ENCODE data around the gene SLC2A6.

SLC2A6 gene

DNA sequence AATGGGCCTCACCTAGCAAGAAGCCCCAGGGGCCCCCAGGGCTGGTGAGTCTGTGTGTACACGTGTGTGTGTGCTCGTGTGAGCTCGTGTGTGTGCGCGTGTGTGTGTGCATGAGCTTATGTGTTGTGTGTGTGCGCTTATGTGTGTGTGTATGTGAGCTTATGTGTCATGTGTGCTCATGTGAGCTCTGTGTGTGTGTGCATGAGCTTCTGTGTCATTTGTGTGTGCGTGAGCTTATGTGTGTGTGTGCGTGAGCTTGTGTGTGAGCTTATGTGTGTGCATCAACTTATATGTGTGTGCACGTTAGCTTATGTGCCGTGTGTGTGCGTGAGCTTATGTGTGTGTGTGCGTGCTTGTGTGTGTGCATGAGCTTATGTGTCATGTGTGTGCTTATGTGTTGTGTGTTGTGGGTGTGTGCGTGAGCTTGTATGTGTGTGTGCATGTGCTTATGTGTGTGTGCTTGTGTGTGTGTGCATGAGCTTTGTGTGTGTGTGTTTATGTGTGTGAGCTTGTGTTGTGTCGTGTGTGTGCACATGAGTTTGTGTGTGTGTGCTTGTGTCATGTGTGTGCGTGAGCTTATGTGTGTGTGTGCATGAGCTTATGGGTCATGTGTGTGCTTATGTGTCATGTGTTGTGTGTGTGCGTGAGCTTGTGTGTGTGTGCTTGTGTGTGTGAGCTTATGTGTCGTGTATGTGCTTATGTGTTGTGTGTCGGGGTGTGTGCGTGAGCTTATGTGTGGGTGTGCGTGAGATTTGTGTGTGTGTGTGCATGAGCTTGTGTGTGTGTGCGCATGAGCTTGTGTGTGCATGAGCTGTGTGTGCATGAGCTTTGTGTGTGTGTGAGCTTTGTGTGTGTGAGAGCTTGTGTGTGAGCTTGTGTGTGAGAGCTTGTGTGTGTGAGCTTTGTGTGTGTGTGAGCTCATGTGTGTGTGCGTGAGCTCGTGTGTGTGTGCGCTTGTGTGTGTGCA lies 16.7 kb upstream of the SLC2A6 start:
- H3K36me3 ChIP-seq (ENCODE audit: insufficient read depth, low read length) = no peaks in the 10 kb centered on the region
- TF ChIP-seq, protein P1, sequence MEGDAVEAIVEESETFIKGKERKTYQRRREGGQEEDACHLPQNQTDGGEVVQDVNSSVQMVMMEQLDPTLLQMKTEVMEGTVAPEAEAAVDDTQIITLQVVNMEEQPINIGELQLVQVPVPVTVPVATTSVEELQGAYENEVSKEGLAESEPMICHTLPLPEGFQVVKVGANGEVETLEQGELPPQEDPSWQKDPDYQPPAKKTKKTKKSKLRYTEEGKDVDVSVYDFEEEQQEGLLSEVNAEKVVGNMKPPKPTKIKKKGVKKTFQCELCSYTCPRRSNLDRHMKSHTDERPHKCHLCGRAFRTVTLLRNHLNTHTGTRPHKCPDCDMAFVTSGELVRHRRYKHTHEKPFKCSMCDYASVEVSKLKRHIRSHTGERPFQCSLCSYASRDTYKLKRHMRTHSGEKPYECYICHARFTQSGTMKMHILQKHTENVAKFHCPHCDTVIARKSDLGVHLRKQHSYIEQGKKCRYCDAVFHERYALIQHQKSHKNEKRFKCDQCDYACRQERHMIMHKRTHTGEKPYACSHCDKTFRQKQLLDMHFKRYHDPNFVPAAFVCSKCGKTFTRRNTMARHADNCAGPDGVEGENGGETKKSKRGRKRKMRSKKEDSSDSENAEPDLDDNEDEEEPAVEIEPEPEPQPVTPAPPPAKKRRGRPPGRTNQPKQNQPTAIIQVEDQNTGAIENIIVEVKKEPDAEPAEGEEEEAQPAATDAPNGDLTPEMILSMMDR (conservative IDR thresholded peaks at IDR 0.05; ENCODE audit: low read length) = no peak
- TF ChIP-seq EZH2phosphoT487 (IDR thresholded peaks at IDR 0.05; ENCODE audit: borderline replicate concordance) = no peak
- no peak overlapping the region for H3K9ac ChIP-seq (ENCODE audit: low read depth, low read length, poor library complexity, severe bottlenecking)
- H3K27me3 ChIP-seq (ENCODE audit: insufficient read depth, low read length, poor library complexity, severe bottlenecking) = no peaks in the 10 kb centered on the region
- no peaks in the 10 kb centered on the region for H3F3A ChIP-seq (ENCODE audit: low read depth)
- no peak overlapping the region for H3K4me2 ChIP-seq (ENCODE audit: low read depth, low read length, poor library complexity, severe bottlenecking)
- H3K9me3 ChIP-seq (ENCODE audit: insufficient read depth, low read depth, low read length) = no peaks in the 10 kb centered on the region
- no peaks in the 10 kb centered on the region for H4K20me1 ChIP-seq (ENCODE audit: insufficient read depth, low read length, poor library complexity, severe bottlenecking)
- H3K4me1 ChIP-seq (ENCODE audit: insufficient read depth, low read length, poor library complexity, severe bottlenecking) = no peaks in the 10 kb centered on the region
- H3K9me2 ChIP-seq (replicated peaks; ENCODE audit: low read depth, low read length) = no peaks in the 10 kb centered on the region
- H2AFZ ChIP-seq (ENCODE audit: low read length) = no peak overlapping the region
- H3K79me2 ChIP-seq (ENCODE audit: insufficient read depth, low read length) = no peaks in the 10 kb centered on the region
- H3K4me3 ChIP-seq (ENCODE audit: low read length, poor library complexity, severe bottlenecking) = no peak overlapping the region

- Histone ChIP-seq H3K4me1 (ENCODE audit: insufficient read depth, low read length, poor library complexity, severe bottlenecking) (no peaks in the 10 kb centered on the region), H3K27me3 (ENCODE audit: insufficient read depth, low read length, poor library complexity, severe bottlenecking) (no peaks in the 10 kb centered on the region)
- no peak for TF ChIP-seq EZH2phosphoT487 (IDR thresholded peaks at IDR 0.05; ENCODE audit: borderline replicate concordance)
- TF ChIP-seq, protein P1 (conservative IDR thresholded peaks at IDR 0.05; ENCODE audit: low read length) = no peak
These were observed 15.9 kb upstream of the SLC2A6 start for GRCh38 chr9:133494636-133495326.

GRCh38 chr9:133493845-133494540 lies 15.1 kb upstream of the SLC2A6 start:
- Histone ChIP-seq H3K79me2 (ENCODE audit: insufficient read depth, low read length) (no peaks in the 10 kb centered on the region), H3F3A (ENCODE audit: low read depth) (no peaks in the 10 kb centered on the region), H3K9me3 (ENCODE audit: insufficient read depth, low read depth, low read length) (no peaks in the 10 kb centered on the region), H4K20me1 (ENCODE audit: insufficient read depth, low read length, poor library complexity, severe bottlenecking) (no peaks in the 10 kb centered on the region), H3K9me2 (replicated peaks; ENCODE audit: low read depth, low read length) (no peaks in the 10 kb centered on the region), H3K27me3 (ENCODE audit: insufficient read depth, low read length, poor library complexity, severe bottlenecking) (no peaks in the 10 kb centered on the region), H3K4me1 (ENCODE audit: insufficient read depth, low read length, poor library complexity, severe bottlenecking) (no peaks in the 10 kb centered on the region), H3K4me2 (ENCODE audit: low read depth, low read length, poor library complexity, severe bottlenecking) (no peak overlapping the region), H2AFZ (ENCODE audit: low read length) (no peak overlapping the region), H3K4me3 (ENCODE audit: low read length, poor library complexity, severe bottlenecking) (no peak overlapping the region), H3K9ac (ENCODE audit: low read depth, low read length, poor library complexity, severe bottlenecking) (no peak overlapping the region), H3K36me3 (ENCODE audit: insufficient read depth, low read length) (no peaks in the 10 kb centered on the region)
- no peak for TF ChIP-seq EZH2phosphoT487 (IDR thresholded peaks at IDR 0.05; ENCODE audit: borderline replicate concordance)
- TF ChIP-seq, protein P1 (conservative IDR thresholded peaks at IDR 0.05; ENCODE audit: low read length) = no peak

More at GRCh38 chr9:133494636-133495326, 15.9 kb upstream of the SLC2A6 start:
- no peaks in the 10 kb centered on the region for H3K79me2 ChIP-seq (ENCODE audit: insufficient read depth, low read length)
- no peak overlapping the region for H3K4me3 ChIP-seq (ENCODE audit: low read length, poor library complexity, severe bottlenecking)
- no peaks in the 10 kb centered on the region for H3F3A ChIP-seq (ENCODE audit: low read depth)
- H2AFZ ChIP-seq (ENCODE audit: low read length) = no peak overlapping the region
- H4K20me1 ChIP-seq (ENCODE audit: insufficient read depth, low read length, poor library complexity, severe bottlenecking) = no peaks in the 10 kb centered on the region
- no peaks in the 10 kb centered on the region for H3K9me2 ChIP-seq (replicated peaks; ENCODE audit: low read depth, low read length)
- H3K9ac ChIP-seq (ENCODE audit: low read depth, low read length, poor library complexity, severe bottlenecking) = no peak overlapping the region
- no peaks in the 10 kb centered on the region for H3K9me3 ChIP-seq (ENCODE audit: insufficient read depth, low read depth, low read length)
- no peaks in the 10 kb centered on the region for H3K36me3 ChIP-seq (ENCODE audit: insufficient read depth, low read length)
- H3K4me2 ChIP-seq (ENCODE audit: low read depth, low read length, poor library complexity, severe bottlenecking) = no peak overlapping the region
